ENCODE data around the gene TSPEAR.

DNA sequence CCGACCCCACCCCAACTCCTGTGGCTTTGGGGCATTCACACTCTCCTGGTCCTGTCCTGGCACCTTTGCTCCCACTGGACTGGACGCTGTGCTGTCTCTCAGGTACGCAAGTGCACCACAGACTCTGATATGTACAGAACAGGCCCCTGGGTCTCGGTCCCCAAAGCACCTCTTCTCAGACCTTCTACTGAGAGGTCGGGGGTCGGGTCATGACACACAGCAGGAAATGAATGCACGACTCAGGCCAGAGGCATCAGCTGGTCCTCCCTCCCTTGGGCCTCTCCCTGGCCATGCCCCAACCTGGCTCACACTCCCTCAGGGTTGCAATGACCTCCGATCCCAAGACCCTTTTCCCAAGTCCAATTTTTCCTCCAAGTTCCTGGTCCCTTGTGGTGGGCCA is 16.2 kb downstream of the TSPEAR start:
- TF ChIP-seq, protein P1, sequence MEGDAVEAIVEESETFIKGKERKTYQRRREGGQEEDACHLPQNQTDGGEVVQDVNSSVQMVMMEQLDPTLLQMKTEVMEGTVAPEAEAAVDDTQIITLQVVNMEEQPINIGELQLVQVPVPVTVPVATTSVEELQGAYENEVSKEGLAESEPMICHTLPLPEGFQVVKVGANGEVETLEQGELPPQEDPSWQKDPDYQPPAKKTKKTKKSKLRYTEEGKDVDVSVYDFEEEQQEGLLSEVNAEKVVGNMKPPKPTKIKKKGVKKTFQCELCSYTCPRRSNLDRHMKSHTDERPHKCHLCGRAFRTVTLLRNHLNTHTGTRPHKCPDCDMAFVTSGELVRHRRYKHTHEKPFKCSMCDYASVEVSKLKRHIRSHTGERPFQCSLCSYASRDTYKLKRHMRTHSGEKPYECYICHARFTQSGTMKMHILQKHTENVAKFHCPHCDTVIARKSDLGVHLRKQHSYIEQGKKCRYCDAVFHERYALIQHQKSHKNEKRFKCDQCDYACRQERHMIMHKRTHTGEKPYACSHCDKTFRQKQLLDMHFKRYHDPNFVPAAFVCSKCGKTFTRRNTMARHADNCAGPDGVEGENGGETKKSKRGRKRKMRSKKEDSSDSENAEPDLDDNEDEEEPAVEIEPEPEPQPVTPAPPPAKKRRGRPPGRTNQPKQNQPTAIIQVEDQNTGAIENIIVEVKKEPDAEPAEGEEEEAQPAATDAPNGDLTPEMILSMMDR (IDR thresholded peaks at IDR 0.05; ENCODE audit: insufficient read depth, low read length, poor library complexity, severe bottlenecking), result no peak
- no peak for TF ChIP-seq EZH2phosphoT487 (conservative IDR thresholded peaks at IDR 0.05; ENCODE audit: low read length)

Measured in SU-DHL-6 (cell line).